Head of caudate nucleus (tissue), 42 donors: ENCODE measurements around the gene ATRIP.

ENCODE experiments used
- DNase-seq, 42 donors: peaks; one replicate each; pipeline versions ENCODE4 v3.0.0 to v3.0.0-alpha.2; 2020 to 2021; ENCODE audit warnings: mixed read lengths in 7 of 42
- intact Hi-C: fragments of 100-400 bp; cut with DNase I; formaldehyde crosslinking; loops from one replicate; pipeline ENCODE4 v1.15.0; 2022

Gene ATRIP

GRCh38 chr3:48407542-48408099 is 38.9 kb upstream of the ATRIP start:
- DNase-seq: peak in 16 of 42 donors; percentile 0 to 33 (median 5)
- intact Hi-C loops: no loop called here

- intact Hi-C loops: no loop called here
- peak in 24 of 42 donors; percentile 0 to 38 (median 8) for DNase-seq
These were observed 37.7 kb upstream of the ATRIP start for GRCh38 chr3:48408823-48409281.

- DNase-seq: peak in 23 of 42 donors; percentile 0 to 39 (median 9)
- intact Hi-C loops: no loop called here
These were observed 37.0 kb upstream of the ATRIP start for GRCh38 chr3:48409291-48410201.

GRCh38 chr3:48410205-48411040 is 36.1 kb upstream of the ATRIP start:
- intact Hi-C loops: no loop called here
- peak in 21 of 42 donors; percentile 1 to 32 (median 9) for DNase-seq

GRCh38 chr3:48411041-48411588 is 35.4 kb upstream of the ATRIP start:
- DNase-seq: peak in 13 of 42 donors; percentile 0 to 16 (median 8)
- intact Hi-C loops: no loop called here

GRCh38 chr3:48411606-48412374 is 34.7 kb upstream of the ATRIP start:
- intact Hi-C loops: no loop called here
- peak in 12 of 42 donors; percentile 1 to 21 (median 4) for DNase-seq

- intact Hi-C loops: no loop called here
- peak in 9 of 42 donors; percentile 2 to 29 (median 12) for DNase-seq
These were observed 34.0 kb upstream of the ATRIP start for GRCh38 chr3:48412375-48413001.

GRCh38 chr3:48413086-48413485 is 33.5 kb upstream of the ATRIP start:
- intact Hi-C loops: no loop called here
- DNase-seq: peak in 8 of 42 donors; percentile 0 to 24 (median 6)

GRCh38 chr3:48413611-48414010 is 32.9 kb upstream of the ATRIP start:
- intact Hi-C loops: no loop called here

GRCh38 chr3:48414376-48415250 is 31.9 kb upstream of the ATRIP start:
- peak in 37 of 42 donors; percentile 44 to 87 (median 64) for DNase-seq
- intact Hi-C loops: no loop called here

More at GRCh38 chr3:48413611-48414010, 32.9 kb upstream of the ATRIP start:
- peak in 3 of 42 donors; percentile 5 to 17 (median 7) for DNase-seq

GRCh38 chr3:48415251-48415953 is 31.1 kb upstream of the ATRIP start:
- DNase-seq: no peak
- intact Hi-C loops: no loop called here

GRCh38 chr3:48416091-48416505 is 30.4 kb upstream of the ATRIP start:
- intact Hi-C loops: no loop called here
- no peak for DNase-seq

GRCh38 chr3:48416546-48416945 is 30.0 kb upstream of the ATRIP start:
- DNase-seq: no peak
- intact Hi-C loops: no loop called here

- intact Hi-C loops: no loop called here
These were observed 28.9 kb upstream of the ATRIP start for GRCh38 chr3:48417529-48418108.

GRCh38 chr3:48418140-48418539 is 28.4 kb upstream of the ATRIP start:
- DNase-seq: no peak
- intact Hi-C loops: no loop called here

More at GRCh38 chr3:48417529-48418108, 28.9 kb upstream of the ATRIP start:
- no peak for DNase-seq

GRCh38 chr3:48418651-48419050 is 27.9 kb upstream of the ATRIP start:
- DNase-seq: no peak
- intact Hi-C loops: no loop called here
